PC-9 (cell line): ENCODE data around the gene TTC7B. TPM values are rescaled to one million over a fixed set of nuclear protein-coding genes. Genes with fewer than 3 reads are reported as not detected.

Experiments used
- BruUV-seq: library from RNA; stranded (reverse); fragments of 400-500 nt; replicated peaks from 2 replicates; lab custom pipeline; 2021; lab: Mats Ljungman, UMichigan
- CTCF ChIA-PET: fragments of 300-600 bp; sonication (Branson Sonifier 250); formaldehyde crosslinking; loops from one replicate; lab custom pipeline; 2022; ENCODE audit warnings: antibody characterized with exemption; lab: Charles Lee
- POLR2A ChIA-PET: fragments of 300-600 bp; sonication (Branson Sonifier 250); formaldehyde crosslinking; loops from one replicate; lab custom pipeline; 2022; ENCODE audit warnings: antibody characterized with exemption; ENCODE audit not compliant: unreplicated experiment; lab: Charles Lee
- DNase-seq, 2 experiments: peaks; one replicate each; pipeline versions ENCODE4 v3.0.0 to v3.0.0-alpha.2; 2015 to 2022; ENCODE audit warnings: mixed read lengths in 1 of 2
- H2AFZ ChIP-seq: fragments of 200-600 bp; sonication (generic); 2 replicates; pipeline ENCODE4 v1.8.1; 2017; ENCODE audit warnings: antibody characterized with exemption
- H3F3A ChIP-seq: fragments of 200-600 bp; sonication (generic); 2 replicates; pipeline ENCODE4 v1.8.1; 2017; ENCODE audit warnings: antibody characterized with exemption, mild to moderate bottlenecking, low read depth; ENCODE audit not compliant: insufficient read depth
- H3K27ac ChIP-seq: fragments of 200-600 bp; sonication (generic); 2 replicates; pipeline ENCODE4 v1.6.1; 2016; ENCODE audit warnings: mixed run types
- H3K27me3 ChIP-seq: fragments of 200-600 bp; sonication (generic); 2 replicates; pipeline ENCODE4 v1.6.1; 2016; ENCODE audit warnings: low read depth, mixed run types; ENCODE audit not compliant: insufficient read depth
- H3K36me3 ChIP-seq: fragments of 200-600 bp; sonication (generic); 2 replicates; pipeline ENCODE4 v1.6.1; 2016; ENCODE audit warnings: low read depth, mixed run types
- H3K4me1 ChIP-seq: fragments of 200-600 bp; sonication (generic); replicated peaks from 2 replicates; pipeline ENCODE4 v1.6.1; 2016; ENCODE audit warnings: mixed run types; ENCODE audit not compliant: insufficient read depth
- H3K4me2 ChIP-seq: fragments of 200-600 bp; sonication (generic); 2 replicates; pipeline ENCODE4 v1.6.1; 2017; ENCODE audit warnings: mixed run types
- H3K4me3 ChIP-seq: fragments of 200-600 bp; sonication (generic); 2 replicates; pipeline ENCODE4 v1.6.1; 2016; ENCODE audit warnings: mixed run types
- H3K79me2 ChIP-seq: fragments of 200-600 bp; sonication (generic); 2 replicates; pipeline ENCODE4 v1.6.1; 2017; ENCODE audit warnings: low read depth, mixed run types
- H3K9me2 ChIP-seq: fragments of 200-600 bp; sonication (generic); 2 replicates; pipeline ENCODE4 v1.8.1; 2017; ENCODE audit warnings: mild to moderate bottlenecking; ENCODE audit not compliant: insufficient read depth
- H3K9me3 ChIP-seq: fragments of 200-600 bp; sonication (generic); 2 replicates; pipeline ENCODE4 v1.8.1; 2016; ENCODE audit warnings: low read depth; ENCODE audit not compliant: insufficient read depth
- H4K20me1 ChIP-seq: fragments of 200-600 bp; sonication (generic); 2 replicates; pipeline ENCODE4 v1.8.1; 2017; ENCODE audit not compliant: insufficient read depth
- EZH2 ChIP-seq: fragments of 200-600 bp; sonication (generic); IDR thresholded peaks from 2 replicates; pipeline ENCODE4 v1.8.0; 2017; ENCODE audit warnings: antibody characterized with exemption, low read depth
- intact Hi-C: fragments of 100-400 bp; cut with micrococcal nuclease; formaldehyde crosslinking; loops from one replicate; pipeline ENCODE4 v1.10.0; 2022; ENCODE audit not compliant: unreplicated experiment
- total RNA-seq: library from RNA; stranded (reverse); gene quantifications from 2 replicates; pipeline ENCODE4 v1.2.3, GENCODE V29; 2021
- TF ChIP-seq, protein P1 (sequence below): fragments of 200-600 bp; sonication (generic); conservative IDR thresholded peaks from 2 replicates; pipeline ENCODE4 v1.6.1; 2017; ENCODE audit warnings: mixed run types, antibody characterized with exemption, mild to moderate bottlenecking, moderate library complexity

Gene TTC7B
- total RNA-seq, 1 experiment from 2014 or later: 6.8 TPM

DNA sequence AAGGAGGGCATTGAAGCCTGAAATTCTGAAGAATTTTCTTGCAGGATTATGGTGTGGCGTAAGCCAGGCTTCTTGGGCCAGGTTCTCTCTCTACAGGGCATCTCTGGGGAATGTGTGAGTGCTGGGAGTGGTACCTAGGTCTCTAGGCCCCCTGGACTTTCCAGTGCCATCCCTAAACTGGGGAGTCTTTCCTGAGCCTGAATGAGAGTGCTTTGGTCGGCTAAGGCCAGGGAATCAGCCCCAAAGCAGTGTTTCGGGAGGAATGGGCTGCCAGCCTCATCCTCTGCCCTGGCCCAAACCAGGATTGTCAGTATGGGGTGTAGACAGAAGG lies 325.5 kb downstream of the TTC7B start:
- Histone ChIP-seq H3K79me2 (no peaks in the 10 kb centered on the region), H4K20me1 (no peaks in the 10 kb centered on the region), H3K9me3 (no peaks in the 10 kb centered on the region), H3K36me3 (no peaks in the 10 kb centered on the region), H3K27ac (no peak overlapping the region), H3K4me1 (no peaks in the 10 kb centered on the region), H3K27me3 (no peaks in the 10 kb centered on the region), H3K9me2 (no peaks in the 10 kb centered on the region), H3F3A (no peaks in the 10 kb centered on the region), H3K4me2 (no peak overlapping the region), H2AFZ (no peak overlapping the region), H3K4me3 (no peak overlapping the region)
- CTCF ChIA-PET: no interaction called here
- DNase-seq: no peak
- BruUV-seq: no TSS peak
- no peak for TF ChIP-seq EZH2
- TF ChIP-seq, protein P1, sequence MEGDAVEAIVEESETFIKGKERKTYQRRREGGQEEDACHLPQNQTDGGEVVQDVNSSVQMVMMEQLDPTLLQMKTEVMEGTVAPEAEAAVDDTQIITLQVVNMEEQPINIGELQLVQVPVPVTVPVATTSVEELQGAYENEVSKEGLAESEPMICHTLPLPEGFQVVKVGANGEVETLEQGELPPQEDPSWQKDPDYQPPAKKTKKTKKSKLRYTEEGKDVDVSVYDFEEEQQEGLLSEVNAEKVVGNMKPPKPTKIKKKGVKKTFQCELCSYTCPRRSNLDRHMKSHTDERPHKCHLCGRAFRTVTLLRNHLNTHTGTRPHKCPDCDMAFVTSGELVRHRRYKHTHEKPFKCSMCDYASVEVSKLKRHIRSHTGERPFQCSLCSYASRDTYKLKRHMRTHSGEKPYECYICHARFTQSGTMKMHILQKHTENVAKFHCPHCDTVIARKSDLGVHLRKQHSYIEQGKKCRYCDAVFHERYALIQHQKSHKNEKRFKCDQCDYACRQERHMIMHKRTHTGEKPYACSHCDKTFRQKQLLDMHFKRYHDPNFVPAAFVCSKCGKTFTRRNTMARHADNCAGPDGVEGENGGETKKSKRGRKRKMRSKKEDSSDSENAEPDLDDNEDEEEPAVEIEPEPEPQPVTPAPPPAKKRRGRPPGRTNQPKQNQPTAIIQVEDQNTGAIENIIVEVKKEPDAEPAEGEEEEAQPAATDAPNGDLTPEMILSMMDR: no peak
- POLR2A ChIA-PET: no interaction called here
- intact Hi-C loops: no loop called here

DNA sequence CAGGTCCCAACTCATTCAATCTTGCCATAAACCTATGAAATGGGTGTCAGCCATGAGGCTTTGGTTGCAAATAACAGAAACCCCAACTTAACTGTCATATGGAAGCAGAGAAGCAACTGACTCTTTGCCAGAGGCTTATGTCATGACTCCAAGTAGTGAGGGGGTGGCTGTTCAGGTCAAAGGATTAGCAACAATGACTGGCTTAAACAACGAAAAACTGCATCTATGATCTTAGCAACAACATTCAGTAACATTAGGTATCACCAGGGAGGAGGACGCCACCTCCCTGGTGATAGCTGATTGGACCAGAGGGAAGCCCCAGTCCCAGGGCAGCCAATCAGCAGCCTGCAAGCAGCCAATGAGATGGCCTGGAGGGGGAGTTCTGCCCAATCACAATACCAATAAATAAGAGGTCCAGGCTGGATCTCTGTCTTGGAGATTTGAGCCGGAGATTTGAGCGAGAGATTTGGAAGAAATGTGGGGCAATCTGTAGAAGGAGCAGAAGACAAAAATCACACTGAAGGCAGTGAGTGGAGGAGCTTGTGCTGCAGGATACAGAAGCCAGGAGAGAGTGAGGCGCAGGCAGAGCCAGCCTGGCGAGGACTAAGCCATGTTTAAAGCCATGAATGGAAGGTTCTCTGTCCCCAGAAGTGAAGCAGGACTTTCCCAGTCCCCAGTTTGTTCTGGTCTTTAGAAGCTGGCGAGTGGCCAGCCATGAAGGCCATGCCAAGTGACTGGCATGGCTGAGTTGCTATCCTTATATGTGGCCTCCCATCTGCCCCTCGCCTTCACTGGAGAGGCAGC lies 326.1 kb downstream of the TTC7B start:
- no peak for DNase-seq
- intact Hi-C loops: no loop called here
- H3K4me1 ChIP-seq: no peaks in the 10 kb centered on the region
- no peaks in the 10 kb centered on the region for H3K79me2 ChIP-seq
- BruUV-seq: no TSS peak
- ChIA-PET CTCF (no interaction called here), POLR2A (no interaction called here)
- H3K9me3 ChIP-seq: no peaks in the 10 kb centered on the region
- H3K27me3 ChIP-seq: no peaks in the 10 kb centered on the region
- no peak overlapping the region for H2AFZ ChIP-seq
- TF ChIP-seq, protein P1: no peak
- no peak for TF ChIP-seq EZH2
- H3K27ac ChIP-seq: no peak overlapping the region
- H3K9me2 ChIP-seq: no peaks in the 10 kb centered on the region
- H4K20me1 ChIP-seq: no peaks in the 10 kb centered on the region
- no peaks in the 10 kb centered on the region for H3K36me3 ChIP-seq
- no peak overlapping the region for H3K4me3 ChIP-seq
- H3F3A ChIP-seq: no peaks in the 10 kb centered on the region
- H3K4me2 ChIP-seq: no peak overlapping the region

DNA sequence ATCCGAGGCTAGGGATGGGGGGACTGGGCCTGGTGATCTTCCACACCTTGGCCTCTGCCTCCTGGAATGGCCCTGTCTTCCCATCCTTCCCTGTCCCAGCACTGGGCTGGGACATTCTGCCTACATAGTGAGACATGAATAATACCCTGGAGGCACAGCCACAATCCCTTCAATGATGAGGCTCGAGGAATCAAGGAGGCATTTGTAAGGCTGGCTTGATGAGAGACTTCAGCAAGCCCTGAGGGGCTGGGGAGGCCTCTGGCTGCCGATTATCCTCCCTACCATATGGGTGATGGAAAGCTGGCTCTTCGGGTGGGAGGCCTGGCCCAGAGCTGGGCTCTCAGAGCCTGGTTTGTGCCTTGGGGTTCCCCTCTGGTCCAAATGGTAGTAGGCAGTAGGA lies 326.9 kb downstream of the TTC7B start:
- Histone ChIP-seq H3K36me3 (no peaks in the 10 kb centered on the region), H3K4me3 (no peak overlapping the region), H3K79me2 (no peaks in the 10 kb centered on the region), H3K4me2 (no peak overlapping the region), H3K27ac (no peak overlapping the region), H3K9me2 (no peaks in the 10 kb centered on the region), H3K4me1 (no peaks in the 10 kb centered on the region), H3K9me3 (no peaks in the 10 kb centered on the region), H2AFZ (no peak overlapping the region), H4K20me1 (no peaks in the 10 kb centered on the region), H3K27me3 (no peaks in the 10 kb centered on the region), H3F3A (no peaks in the 10 kb centered on the region)
- no peak for DNase-seq
- ChIA-PET POLR2A (no interaction called here), CTCF (no interaction called here)
- intact Hi-C loops: no loop called here
- TF ChIP-seq, protein P1: no peak
- TF ChIP-seq EZH2: no peak
- BruUV-seq: no TSS peak
